Prostate gland (tissue), 2 donors: ENCODE results near the gene DCT.

Experiments
- CTCF ChIP-seq, 4 experiments: fragments of 200-600 bp in 2 of 4; fragments of 450-650 bp in 2 of 4; sonication (generic) in 2 of 4; IDR thresholded peaks; 1 replicate in 3 of 4; 2 replicates in 1 of 4; pipeline ENCODE4 v1.5.1; 2016 to 2019; ENCODE audit warnings: antibody characterized with exemption in 4 of 4, mild to moderate bottlenecking in 2 of 4, moderate library complexity in 2 of 4
- POLR2A ChIP-seq: fragments of 450-650 bp; IDR thresholded peaks from one replicate; pipeline ENCODE4 v1.6.1; 2016; ENCODE audit warnings: antibody characterized with exemption, mild to moderate bottlenecking
- POLR2AphosphoS5 ChIP-seq: sonication (generic); formaldehyde crosslinking; IDR thresholded peaks from one replicate; pipeline ENCODE4 v1.6.1; 2017; ENCODE audit warnings: antibody characterized with exemption

- TF ChIP-seq CTCF (IDR thresholded peaks at IDR 0.05) = no peak
- TF ChIP-seq POLR2A = no peak
- no peak for TF ChIP-seq POLR2AphosphoS5
Measured at GRCh38 chr13:94481941-94482340, 2.5 kb upstream of the DCT start.
